OCI-LY1 (cell line): ENCODE data around the gene ARL8A.

ENCODE experiments used
- H2AFZ ChIP-seq: fragments of 200-600 bp; sonication (generic), shearing (Covaris generic); 2 replicates; pipeline ENCODE4 v1.6.0; 2014; ENCODE audit warnings: antibody characterized with exemption, mild to moderate bottlenecking, low read length
- H3F3A ChIP-seq: fragments of 200-600 bp; sonication (generic), shearing (Covaris generic); 2 replicates; pipeline ENCODE4 v1.6.0; 2014; ENCODE audit warnings: mild to moderate bottlenecking, antibody characterized with exemption, low read length, moderate library complexity; ENCODE audit not compliant: insufficient read depth
- H3K27ac ChIP-seq: fragments of 200-600 bp; sonication (generic); 2 replicates; pipeline ENCODE4 v1.5.1; 2014; ENCODE audit warnings: low read length, mixed run types, mild to moderate bottlenecking, low read depth; ENCODE audit not compliant: poor library complexity, severe bottlenecking
- H3K27me3 ChIP-seq: fragments of 200-600 bp; sonication (generic); 2 replicates; pipeline ENCODE4 v1.6.0; 2014; ENCODE audit warnings: antibody characterized with exemption, mild to moderate bottlenecking, low read length, moderate library complexity; ENCODE audit not compliant: insufficient read depth
- H3K36me3 ChIP-seq: fragments of 200-600 bp; sonication (generic); 2 replicates; pipeline ENCODE4 v1.6.1; 2014; ENCODE audit warnings: mild to moderate bottlenecking, antibody characterized with exemption, low read length, moderate library complexity, mixed read lengths; ENCODE audit not compliant: insufficient read depth
- H3K4me1 ChIP-seq: fragments of 200-600 bp; sonication (generic); 2 replicates; pipeline ENCODE4 v1.5.1; 2014; ENCODE audit warnings: mild to moderate bottlenecking, low read length, moderate library complexity; ENCODE audit not compliant: insufficient read depth, severe bottlenecking
- H3K4me2 ChIP-seq: fragments of 200-600 bp; sonication (generic), shearing (Covaris generic); 2 replicates; pipeline ENCODE4 v1.6.1; 2014; ENCODE audit warnings: low read length
- H3K4me3 ChIP-seq: fragments of 200-600 bp; sonication (generic); 2 replicates; pipeline ENCODE4 v1.5.1; 2014; ENCODE audit warnings: low read length, low read depth, mild to moderate bottlenecking, mixed read lengths; ENCODE audit not compliant: poor library complexity, severe bottlenecking
- H3K79me2 ChIP-seq: fragments of 200-600 bp; shearing (Covaris generic); 2 replicates; pipeline ENCODE4 v1.6.1; 2016; ENCODE audit warnings: mixed run types, low read length, mixed read lengths; ENCODE audit not compliant: insufficient read depth
- H3K9ac ChIP-seq: fragments of 200-600 bp; sonication (generic), shearing (Covaris generic); 2 replicates; pipeline ENCODE4 v1.6.1; 2014; ENCODE audit warnings: mild to moderate bottlenecking, low read length, mixed read lengths
- H3K9me2 ChIP-seq: fragments of 200-600 bp; sonication (generic), shearing (Covaris generic); 2 replicates; pipeline ENCODE4 v1.6.1; 2014; ENCODE audit warnings: low read depth, mild to moderate bottlenecking, low read length, mixed read lengths
- H3K9me3 ChIP-seq: fragments of 200-600 bp; shearing (Covaris generic); 2 replicates; pipeline ENCODE4 v1.6.1; 2014; ENCODE audit warnings: low read length, mixed read lengths
- H4K20me1 ChIP-seq: fragments of 200-600 bp; sonication (generic), shearing (Covaris generic); 2 replicates; pipeline ENCODE4 v1.6.0; 2016; ENCODE audit warnings: mild to moderate bottlenecking, low read length; ENCODE audit not compliant: insufficient read depth
- EZH2 ChIP-seq: fragments of 200-600 bp; sonication (generic), shearing (Covaris generic); IDR thresholded peaks from 2 replicates; pipeline ENCODE4 v1.8.0; 2017; ENCODE audit warnings: borderline replicate concordance, mixed run types, mild to moderate bottlenecking, antibody characterized with exemption, low read length, moderate library complexity, mixed read lengths
- TF ChIP-seq, protein P1 (sequence below): fragments of 200-600 bp; sonication (generic), shearing (Covaris generic); IDR thresholded peaks from 2 replicates; pipeline ENCODE4 v1.5.1; 2017; ENCODE audit warnings: mild to moderate bottlenecking, antibody characterized with exemption, low read length, moderate library complexity, mixed read lengths

ARL8A gene

DNA sequence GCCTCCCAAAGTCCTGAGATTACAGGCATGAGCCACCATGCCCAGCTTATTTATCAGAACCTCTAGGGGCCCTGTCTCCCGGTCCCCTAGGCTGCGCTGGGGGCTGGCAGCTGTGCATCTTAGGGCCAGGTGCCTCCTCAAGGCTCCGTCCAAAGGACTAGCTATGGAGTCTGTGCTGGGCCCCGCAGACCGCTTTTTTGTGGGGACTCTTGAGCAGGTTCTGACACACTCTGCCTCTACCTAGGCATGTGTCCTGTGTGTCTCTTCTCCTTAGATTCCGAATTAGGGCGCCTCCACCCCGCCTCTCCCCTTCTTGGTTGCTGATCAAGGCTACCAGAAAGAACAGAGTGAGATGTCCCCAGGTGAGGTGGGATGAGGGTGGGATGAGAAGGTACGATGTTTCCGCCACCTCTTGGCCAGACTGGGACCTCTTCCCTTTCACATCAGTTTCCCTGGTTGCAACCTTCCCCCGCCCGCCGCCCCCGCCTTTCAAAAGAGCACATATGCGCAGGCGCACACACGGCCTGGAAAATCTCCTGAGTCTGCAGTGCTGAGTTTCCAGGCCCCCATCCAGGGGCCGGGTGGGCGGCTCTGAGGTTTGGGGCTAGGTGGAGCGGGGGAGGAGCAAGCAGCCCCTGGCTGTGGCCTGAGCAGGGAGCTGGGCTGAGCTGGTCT is 20.9 kb upstream of the ARL8A start:
- Histone ChIP-seq H3K79me2 (no peaks in the 10 kb centered on the region), H3K27me3 (no peaks in the 10 kb centered on the region), H3K9me3 (no peaks in the 10 kb centered on the region), H3K27ac (no peak overlapping the region), H3K4me1 (peaks cover 35% of the 10 kb centered on the region), H3F3A (no peaks in the 10 kb centered on the region), H3K9ac (no peak overlapping the region), H3K4me3 (no peak overlapping the region), H2AFZ (no peak overlapping the region), H3K9me2 (no peaks in the 10 kb centered on the region), H3K4me2 (no peak overlapping the region), H4K20me1 (no peaks in the 10 kb centered on the region), H3K36me3 (0 out of 2 replicates have a peak, but pooled peaks cover 4% of the 10 kb centered on the region)
- TF ChIP-seq, protein P1, sequence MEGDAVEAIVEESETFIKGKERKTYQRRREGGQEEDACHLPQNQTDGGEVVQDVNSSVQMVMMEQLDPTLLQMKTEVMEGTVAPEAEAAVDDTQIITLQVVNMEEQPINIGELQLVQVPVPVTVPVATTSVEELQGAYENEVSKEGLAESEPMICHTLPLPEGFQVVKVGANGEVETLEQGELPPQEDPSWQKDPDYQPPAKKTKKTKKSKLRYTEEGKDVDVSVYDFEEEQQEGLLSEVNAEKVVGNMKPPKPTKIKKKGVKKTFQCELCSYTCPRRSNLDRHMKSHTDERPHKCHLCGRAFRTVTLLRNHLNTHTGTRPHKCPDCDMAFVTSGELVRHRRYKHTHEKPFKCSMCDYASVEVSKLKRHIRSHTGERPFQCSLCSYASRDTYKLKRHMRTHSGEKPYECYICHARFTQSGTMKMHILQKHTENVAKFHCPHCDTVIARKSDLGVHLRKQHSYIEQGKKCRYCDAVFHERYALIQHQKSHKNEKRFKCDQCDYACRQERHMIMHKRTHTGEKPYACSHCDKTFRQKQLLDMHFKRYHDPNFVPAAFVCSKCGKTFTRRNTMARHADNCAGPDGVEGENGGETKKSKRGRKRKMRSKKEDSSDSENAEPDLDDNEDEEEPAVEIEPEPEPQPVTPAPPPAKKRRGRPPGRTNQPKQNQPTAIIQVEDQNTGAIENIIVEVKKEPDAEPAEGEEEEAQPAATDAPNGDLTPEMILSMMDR, result no peak
- no peak for TF ChIP-seq EZH2

DNA sequence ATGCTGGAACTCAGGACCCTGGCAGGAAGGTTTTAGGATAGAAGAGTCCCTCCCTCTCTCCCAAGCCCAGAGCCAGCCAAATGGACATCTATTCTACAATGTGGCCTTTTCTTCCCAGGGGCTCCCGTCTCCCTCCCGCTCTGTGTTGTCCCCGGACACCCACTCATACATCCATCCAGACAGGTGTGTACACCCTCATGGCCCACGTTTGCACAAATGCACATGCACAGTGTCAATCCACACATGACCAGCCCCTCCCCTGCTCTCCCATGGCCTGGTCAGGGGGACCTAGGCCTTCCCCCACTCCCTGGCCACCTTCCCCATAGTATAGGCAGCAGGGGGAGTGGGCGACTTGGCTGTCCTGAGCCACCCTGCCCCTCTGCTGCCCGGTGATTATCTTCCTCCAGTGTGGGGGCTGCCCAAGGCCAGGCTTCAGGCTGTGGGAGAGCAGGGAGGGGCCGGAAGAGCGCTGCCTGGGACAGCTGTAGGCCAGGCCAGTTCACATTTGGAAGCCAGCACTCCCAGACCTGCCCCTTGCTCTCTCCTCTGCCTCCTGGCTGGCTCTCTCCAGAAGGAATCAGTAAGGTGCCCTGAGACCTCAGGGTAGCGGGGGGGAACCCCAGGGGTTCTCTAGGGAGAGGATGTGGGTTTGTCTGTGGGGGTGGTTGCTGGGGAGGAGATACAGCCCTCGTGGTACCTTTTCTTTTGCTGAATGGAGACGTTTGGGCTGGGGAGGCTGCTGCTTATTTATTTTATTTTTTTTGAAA is 19.9 kb upstream of the ARL8A start:
- no peak overlapping the region for H3K27ac ChIP-seq
- no peak overlapping the region for H3K4me2 ChIP-seq
- no peaks in the 10 kb centered on the region for H3K79me2 ChIP-seq

DNA sequence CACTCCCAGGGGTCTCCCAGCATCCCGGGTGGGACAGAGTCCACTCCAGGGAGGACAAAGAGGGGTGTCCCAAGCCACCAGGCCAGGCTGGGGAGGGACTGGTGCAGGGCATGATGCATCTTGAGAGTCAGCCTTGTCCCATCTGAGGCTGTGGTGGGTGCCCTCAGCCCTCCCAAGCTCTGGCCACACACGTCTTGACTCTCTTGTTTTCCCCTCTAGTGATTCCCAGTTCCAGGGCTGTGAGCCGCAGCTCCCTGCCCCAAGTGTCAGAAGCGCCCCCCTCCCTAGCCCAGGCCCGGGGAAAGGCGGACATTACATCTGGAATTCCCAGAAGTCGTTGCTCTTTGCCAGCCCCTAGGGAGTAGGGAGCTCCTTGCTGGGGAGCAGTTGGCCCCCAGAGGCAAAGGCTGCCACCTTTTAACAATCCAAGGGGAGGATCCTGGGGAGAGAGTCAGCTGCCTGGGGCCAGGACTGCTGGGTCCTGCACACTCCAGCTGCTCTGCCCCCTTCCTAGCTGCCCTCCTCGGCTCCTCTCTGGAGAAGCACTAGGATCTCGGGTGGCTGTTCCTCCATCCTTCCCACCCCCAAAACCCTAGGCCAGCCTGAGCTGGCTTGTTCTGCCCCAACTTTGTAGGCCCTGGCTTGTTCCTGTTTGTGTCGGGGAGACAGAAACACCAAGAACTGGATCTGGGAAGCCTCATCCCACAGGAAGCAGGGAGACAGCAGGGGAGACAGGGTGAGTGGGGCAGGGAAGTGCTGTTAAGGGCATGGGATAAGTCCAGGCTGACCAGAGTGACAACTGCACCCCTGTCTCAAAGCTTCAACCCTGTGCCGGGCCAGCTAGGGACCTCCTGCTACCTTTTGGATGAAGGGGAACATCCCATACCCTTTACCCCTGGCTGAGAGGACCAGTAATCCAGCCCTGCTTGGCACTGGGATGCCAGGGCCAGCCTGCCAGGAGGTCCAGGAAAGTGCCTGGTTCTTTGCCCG is 19.0 kb upstream of the ARL8A start:
- no peaks in the 10 kb centered on the region for H3K9me3 ChIP-seq
- H4K20me1 ChIP-seq, result no peaks in the 10 kb centered on the region
- 0 out of 2 replicates have a peak, but pooled peaks cover 4% of the 10 kb centered on the region for H3K36me3 ChIP-seq
- H3K27me3 ChIP-seq, result no peaks in the 10 kb centered on the region
- H3K27ac ChIP-seq, result no peak overlapping the region
- TF ChIP-seq, protein P1, result no peak
- no peak for TF ChIP-seq EZH2
- no peak overlapping the region for H2AFZ ChIP-seq
- peaks cover 54% of the 10 kb centered on the region for H3K4me1 ChIP-seq
- H3K79me2 ChIP-seq, result no peaks in the 10 kb centered on the region
- no peaks in the 10 kb centered on the region for H3F3A ChIP-seq
- H3K9ac ChIP-seq, result no peak overlapping the region
- H3K9me2 ChIP-seq, result no peaks in the 10 kb centered on the region
- H3K4me3 ChIP-seq, result no peak overlapping the region
- H3K4me2 ChIP-seq, result no peak overlapping the region

More for the DNA sequence above, 19.9 kb upstream of the ARL8A start:
- Histone ChIP-seq H3K4me1 (peaks cover 45% of the 10 kb centered on the region), H3K9me3 (no peaks in the 10 kb centered on the region), H3F3A (no peaks in the 10 kb centered on the region), H3K36me3 (0 out of 2 replicates have a peak, but pooled peaks cover 4% of the 10 kb centered on the region), H4K20me1 (no peaks in the 10 kb centered on the region), H3K27me3 (no peaks in the 10 kb centered on the region), H2AFZ (no peak overlapping the region), H3K9ac (no peak overlapping the region), H3K4me3 (no peak overlapping the region), H3K9me2 (no peaks in the 10 kb centered on the region)
- TF ChIP-seq, protein P1, result no peak
- TF ChIP-seq EZH2, result no peak
